ENCODE measurements around the gene FAM131C.
A peak's percentile ranks its signal among the peaks of the same experiment; 100 is the strongest.
"Not testable (repeated sequence)": the region's sequence is repeated elsewhere in the genome, so short reads cannot be mapped to it uniquely, and the experiment has no call there.

The FAM131C gene

GRCh38 chr1:16073490-16074119, at the start of gene FAM131C:
Gene FAM131C (minus strand): TSS chr1:16073651. CDS start chr1:16073442, 209 bp downstream.
- DNase-seq: no peak

- no peak for DNase-seq
Measured at GRCh38 chr1:16122916-16123315, 49.5 kb upstream of the FAM131C start.

GRCh38 chr1:16122350-16122881, 49.0 kb upstream of the FAM131C start:
- DNase-seq: no peak

GRCh38 chr1:16120940-16121410, 47.5 kb upstream of the FAM131C start:
- DNase-seq: peak; percentile 90

GRCh38 chr1:16120407-16120806, 47.0 kb upstream of the FAM131C start:
- DNase-seq: no peak

GRCh38 chr1:16119926-16120325, 46.5 kb upstream of the FAM131C start:
- no peak for DNase-seq

GRCh38 chr1:16119504-16119903, 46.1 kb upstream of the FAM131C start:
- no peak for DNase-seq

GRCh38 chr1:16118706-16119105, 45.3 kb upstream of the FAM131C start:
- DNase-seq: no peak

- DNase-seq: no peak
Measured at GRCh38 chr1:16117936-16118335, 44.5 kb upstream of the FAM131C start.

- DNase-seq: no peak
Measured at GRCh38 chr1:16117369-16117768, 43.9 kb upstream of the FAM131C start.

GRCh38 chr1:16116625-16117024, 43.2 kb upstream of the FAM131C start:
- DNase-seq: no peak

- no peak for DNase-seq
Measured at GRCh38 chr1:16116002-16116401, 42.6 kb upstream of the FAM131C start.

GRCh38 chr1:16115468-16115983, 42.1 kb upstream of the FAM131C start:
- DNase-seq: no peak

GRCh38 chr1:16114527-16115467, 41.3 kb upstream of the FAM131C start:
- no peak for DNase-seq

GRCh38 chr1:16112596-16113555, 39.4 kb upstream of the FAM131C start:
- DNase-seq: no peak

GRCh38 chr1:16111771-16112595, 38.5 kb upstream of the FAM131C start:
- DNase-seq: no peak

GRCh38 chr1:16110884-16111283, 37.4 kb upstream of the FAM131C start:
- no peak for DNase-seq

- DNase-seq: no peak
Measured at GRCh38 chr1:16110456-16110855, 37.0 kb upstream of the FAM131C start.

- DNase-seq: no peak
Measured at GRCh38 chr1:16109571-16109970, 36.1 kb upstream of the FAM131C start.

GRCh38 chr1:16107039-16107438, 33.6 kb upstream of the FAM131C start:
- not testable (repeated sequence) for DNase-seq

- DNase-seq: no peak
Measured at GRCh38 chr1:16101623-16102022, 28.2 kb upstream of the FAM131C start.

All from NCI-H2029 treated with DMSO at 0.1 percent for 48 hours (cell line).